ENCODE measurements around the gene MUL1. TPM values are rescaled to one million over a fixed set of nuclear protein-coding genes. Genes with fewer than 3 reads are reported as not detected.

MUL1 gene
- total RNA-seq, 1 donor from 2014 or later, result 28.2 TPM

- peaks cover 23% of the 10 kb centered on the region for H3K4me1 Mint-ChIP-seq
- peaks cover 67% of the 10 kb centered on the region for H3K27me3 Mint-ChIP-seq (ENCODE audit: low read depth)
- TF ChIP-seq CTCF (IDR thresholded peaks at IDR 0.05; ENCODE audit: unreplicated experiment), result no peak
- no peaks in the 10 kb centered on the region for H3K9me3 Mint-ChIP-seq
- H3K27ac Mint-ChIP-seq, result peak overlapping the region; percentile 71
- H3K4me3 Mint-ChIP-seq, result peak overlapping the region; percentile 69
- no peak for DNase-seq (ENCODE audit: low spot score in 2 of 2, unreplicated experiment in 2 of 2)
- no peaks in the 10 kb centered on the region for H3K36me3 Mint-ChIP-seq
These were observed 20.7 kb downstream of the MUL1 start for GRCh38 chr1:20487236-20487590.

- Mint-ChIP-seq H3K36me3 (no peaks in the 10 kb centered on the region), H3K27ac (peak overlapping the region; percentile 71), H3K4me3 (peak overlapping the region; percentile 69), H3K4me1 (peaks cover 24% of the 10 kb centered on the region), H3K27me3 (ENCODE audit: low read depth) (peaks cover 71% of the 10 kb centered on the region), H3K9me3 (no peaks in the 10 kb centered on the region)
- TF ChIP-seq CTCF (IDR thresholded peaks at IDR 0.05; ENCODE audit: unreplicated experiment), result no peak
- peak; percentile 79 to 83 for DNase-seq (ENCODE audit: low spot score in 2 of 2, unreplicated experiment in 2 of 2)
These were observed 21.3 kb downstream of the MUL1 start for GRCh38 chr1:20486457-20487235.

GRCh38 chr1:20485527-20486456 is 22.2 kb downstream of the MUL1 start, which contains the start of gene CAMK2N1:
TSS of gene CAMK2N1 (minus strand) at chr1:20486210. CDS start at chr1:20485379, 831 bp downstream.
- Mint-ChIP-seq H3K9me3 (no peaks in the 10 kb centered on the region), H3K27ac (peak within 1 kb of the TSS; percentile 98), H3K27me3 (ENCODE audit: low read depth) (peaks cover 72% of the 10 kb centered on the region), H3K4me3 (peak within 1 kb of the TSS; percentile 94), H3K4me1 (peaks cover 27% of the 10 kb centered on the region), H3K36me3 (no peaks in the 10 kb centered on the region)
- peak; percentile 65 to 77 for DNase-seq (ENCODE audit: low spot score in 2 of 2, unreplicated experiment in 2 of 2)
- TF ChIP-seq CTCF (IDR thresholded peaks at IDR 0.05; ENCODE audit: unreplicated experiment), result no peak

- DNase-seq (ENCODE audit: low spot score in 2 of 2, unreplicated experiment in 2 of 2), result peak in 1 of 2 experiments; percentile 51
- Mint-ChIP-seq H3K36me3 (no peaks in the 10 kb centered on the region), H3K27me3 (ENCODE audit: low read depth) (peaks cover 64% of the 10 kb centered on the region), H3K9me3 (no peaks in the 10 kb centered on the region), H3K4me1 (peaks cover 31% of the 10 kb centered on the region), H3K4me3 (peak overlapping the region; percentile 92), H3K27ac (peak overlapping the region; percentile 86)
- no peak for TF ChIP-seq CTCF (IDR thresholded peaks at IDR 0.05; ENCODE audit: unreplicated experiment)
These were observed 23.2 kb downstream of the MUL1 start for GRCh38 chr1:20484519-20485462.
